ENCODE results near the gene TNRC6B.

DNA sequence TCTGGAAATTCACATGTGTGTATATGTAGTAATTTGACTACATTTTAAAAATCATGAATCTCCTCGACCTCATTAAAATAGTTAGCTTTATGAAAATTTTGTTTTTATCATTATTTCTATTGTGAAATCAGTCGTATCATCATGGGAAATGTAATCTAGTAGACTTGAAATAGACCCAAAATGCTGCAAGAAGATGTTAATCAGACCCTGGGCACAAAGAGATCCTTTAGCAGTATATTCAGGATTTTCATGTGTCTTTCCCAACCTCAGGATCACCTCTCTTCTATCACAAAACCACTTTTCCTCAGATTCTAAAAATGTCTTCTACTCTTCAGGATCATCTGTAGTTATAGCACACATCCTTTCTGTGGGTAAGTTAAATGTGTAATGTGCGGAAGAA lies 93.7 kb downstream of the TNRC6B start:
- TF ChIP-seq, protein P1, sequence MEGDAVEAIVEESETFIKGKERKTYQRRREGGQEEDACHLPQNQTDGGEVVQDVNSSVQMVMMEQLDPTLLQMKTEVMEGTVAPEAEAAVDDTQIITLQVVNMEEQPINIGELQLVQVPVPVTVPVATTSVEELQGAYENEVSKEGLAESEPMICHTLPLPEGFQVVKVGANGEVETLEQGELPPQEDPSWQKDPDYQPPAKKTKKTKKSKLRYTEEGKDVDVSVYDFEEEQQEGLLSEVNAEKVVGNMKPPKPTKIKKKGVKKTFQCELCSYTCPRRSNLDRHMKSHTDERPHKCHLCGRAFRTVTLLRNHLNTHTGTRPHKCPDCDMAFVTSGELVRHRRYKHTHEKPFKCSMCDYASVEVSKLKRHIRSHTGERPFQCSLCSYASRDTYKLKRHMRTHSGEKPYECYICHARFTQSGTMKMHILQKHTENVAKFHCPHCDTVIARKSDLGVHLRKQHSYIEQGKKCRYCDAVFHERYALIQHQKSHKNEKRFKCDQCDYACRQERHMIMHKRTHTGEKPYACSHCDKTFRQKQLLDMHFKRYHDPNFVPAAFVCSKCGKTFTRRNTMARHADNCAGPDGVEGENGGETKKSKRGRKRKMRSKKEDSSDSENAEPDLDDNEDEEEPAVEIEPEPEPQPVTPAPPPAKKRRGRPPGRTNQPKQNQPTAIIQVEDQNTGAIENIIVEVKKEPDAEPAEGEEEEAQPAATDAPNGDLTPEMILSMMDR (conservative IDR thresholded peaks at IDR 0.05; ENCODE audit: low read length), result no peak
- no peak for TF ChIP-seq EZH2phosphoT487 (IDR thresholded peaks at IDR 0.05; ENCODE audit: borderline replicate concordance, low read depth, low read length)

Data from OCI-LY7 (cell line).